IMR-90 (cell line): Measurements from ENCODE around the gene LRP1B. TPM values are rescaled to one million over a fixed set of nuclear protein-coding genes. Genes with fewer than 3 reads are reported as not detected.

ENCODE experiments used
- ATAC-seq: fragments of 200-7000 bp; cut with Tn5 transposase; 2 replicates; pipeline ENCODE4 v1.9.1; 2020; ENCODE audit warnings: low read depth, mild to moderate bottlenecking, moderate library complexity
- BruUV-seq: library from RNA; stranded (reverse); fragments of 400-500 nt; replicated peaks from 2 replicates; lab custom pipeline; 2021; lab: Mats Ljungman, UMichigan
- CTCF ChIA-PET: fragments of 300-600 bp; formaldehyde crosslinking; extraction: SDS; loops from one replicate; lab custom pipeline; 2021; ENCODE audit warnings: antibody characterized with exemption; lab: Yijun Ruan, JAX
- POLR2A ChIA-PET: fragments of 300-600 bp; sonication (Branson Sonifier 250); formaldehyde crosslinking; loops from one replicate; lab custom pipeline; 2022; ENCODE audit warnings: antibody characterized with exemption; ENCODE audit not compliant: unreplicated experiment; lab: Charles Lee
- DNase-seq: peaks from one replicate; pipeline ENCODE4 v3.0.0; 2013
- H2AFZ ChIP-seq: replicated peaks from 2 replicates; pipeline ENCODE3; 2013; ENCODE audit warnings: low read length, mild to moderate bottlenecking; ENCODE audit not compliant: poor library complexity
- H2AK5ac ChIP-seq: 2 replicates; pipeline ENCODE4 v1.6.1; 2013; ENCODE audit warnings: low read depth, low read length, inconsistent platforms
- H2AK9ac ChIP-seq: replicated peaks from 2 replicates; pipeline ENCODE3; 2013; ENCODE audit warnings: mild to moderate bottlenecking, low read depth, low read length, moderate library complexity; ENCODE audit not compliant: poor library complexity
- H2BK120ac ChIP-seq: 2 replicates; pipeline ENCODE4 v1.6.1; 2013; ENCODE audit warnings: low read depth, low read length, inconsistent platforms
- H2BK15ac ChIP-seq: 3 replicates; pipeline ENCODE4 v1.6.1; 2013; ENCODE audit warnings: low read depth, low read length, inconsistent platforms
- H2BK20ac ChIP-seq: 2 replicates; pipeline ENCODE4 v1.6.1; 2013; ENCODE audit warnings: low read depth, mild to moderate bottlenecking, inconsistent platforms, low read length, moderate library complexity
- H2BK5ac ChIP-seq: 2 replicates; pipeline ENCODE4 v1.6.1; 2013; ENCODE audit warnings: mild to moderate bottlenecking, low read depth, low read length, inconsistent platforms; ENCODE audit not compliant: poor library complexity, severe bottlenecking
- H3K14ac ChIP-seq: replicated peaks from 2 replicates; pipeline ENCODE4 v1.6.1; 2013; ENCODE audit warnings: low read depth, low read length, inconsistent platforms
- H3K18ac ChIP-seq: 2 replicates; pipeline ENCODE4 v1.6.1; 2013; ENCODE audit warnings: low read depth, low read length, control low read depth
- H3K23ac ChIP-seq: 2 replicates; pipeline ENCODE4 v1.6.1; 2013; ENCODE audit warnings: low read depth, low read length, inconsistent platforms
- H3K27ac ChIP-seq: 2 replicates; pipeline ENCODE4 v1.5.1; 2013; ENCODE audit warnings: mild to moderate bottlenecking, control low read depth, low read length; ENCODE audit not compliant: insufficient read depth
- H3K27me3 ChIP-seq: 2 replicates; pipeline ENCODE4 v1.6.1; 2013; ENCODE audit warnings: low read length; ENCODE audit not compliant: control insufficient read depth, insufficient read depth
- H3K36me3 ChIP-seq: 2 replicates; pipeline ENCODE4 v1.6.1; 2013; ENCODE audit warnings: low read length, mixed read lengths; ENCODE audit not compliant: control insufficient read depth, insufficient read depth
- H3K4ac ChIP-seq: 2 replicates; pipeline ENCODE4 v1.6.1; 2013; ENCODE audit warnings: low read depth, low read length, inconsistent platforms
- H3K4me1 ChIP-seq: 2 replicates; pipeline ENCODE4 v1.6.1; 2013; ENCODE audit warnings: low read length, mixed read lengths; ENCODE audit not compliant: control insufficient read depth, insufficient read depth
- H3K4me2 ChIP-seq: 2 replicates; pipeline ENCODE4 v1.6.1; 2013; ENCODE audit warnings: low read depth, mild to moderate bottlenecking, control low read depth, low read length, moderate library complexity
- H3K4me3 ChIP-seq: 2 replicates; pipeline ENCODE4 v1.5.1; 2013; ENCODE audit warnings: low read depth, mild to moderate bottlenecking, control low read depth, low read length, moderate library complexity; ENCODE audit not compliant: insufficient read depth
- H3K56ac ChIP-seq: 2 replicates; pipeline ENCODE4 v1.6.1; 2013; ENCODE audit warnings: low read length, inconsistent platforms; ENCODE audit not compliant: insufficient read depth; ENCODE audit errors: extremely low read depth
- H3K79me1 ChIP-seq, 2 experiments: 2 replicates each; pipeline ENCODE4 v1.6.1; 2013; ENCODE audit warnings: low read length in 2 of 2, inconsistent platforms in 1 of 2, low read depth in 1 of 2
- H3K9ac ChIP-seq: 2 replicates; pipeline ENCODE4 v1.6.1; 2013; ENCODE audit warnings: low read depth, low read length, control low read depth
- H3K9me1 ChIP-seq: 2 replicates; pipeline ENCODE4 v1.6.1; 2013; ENCODE audit warnings: low read length, inconsistent platforms; ENCODE audit not compliant: insufficient read depth
- H3K9me3 ChIP-seq: 2 replicates; pipeline ENCODE4 v1.6.1; 2013; ENCODE audit warnings: low read length; ENCODE audit not compliant: control insufficient read depth, insufficient read depth
- H4K20me1 ChIP-seq: 2 replicates; pipeline ENCODE4 v1.6.1; 2013; ENCODE audit warnings: low read length, inconsistent platforms; ENCODE audit not compliant: insufficient read depth
- H4K5ac ChIP-seq: 2 replicates; pipeline ENCODE4 v1.6.1; 2013; ENCODE audit warnings: mild to moderate bottlenecking, low read depth, low read length, control low read depth
- H4K8ac ChIP-seq, 2 experiments: 2 replicates each; pipeline ENCODE4 v1.6.1; 2013; ENCODE audit warnings: low read depth in 2 of 2, low read length in 2 of 2, control low read depth in 1 of 2, inconsistent platforms in 1 of 2
- H4K91ac ChIP-seq: 2 replicates; pipeline ENCODE4 v1.6.1; 2013; ENCODE audit warnings: low read depth, low read length, inconsistent platforms; ENCODE audit not compliant: insufficient read depth
- MAZ ChIP-seq: IDR thresholded peaks from 2 replicates; pipeline ENCODE4 v1.6.1; 2012; ENCODE audit warnings: low read depth, mild to moderate bottlenecking, low read length, improper control_type of control experiment, moderate library complexity, borderline replicate concordance
- WGBS, 2 experiments: methylation state at CpG; one replicate each; pipeline versions ENCODE4 v1.1.5 to v1.1.7; 2013; ENCODE audit warnings: missing lambda C conversion rate in 2 of 2; ENCODE audit not compliant: insufficient read length in 1 of 2; ENCODE audit errors: extremely low coverage in 2 of 2; 5-methylcytosine and 5-hydroxymethylcytosine counted together
- dilution Hi-C: fragments of 300-500 bp; cut with HindIII; formaldehyde crosslinking; loops from one replicate; pipeline ENCODE4 v1.14.3; 2018; ENCODE audit warnings: low sequenced_read_pairs; ENCODE audit not compliant: unreplicated experiment
- in situ Hi-C: fragments of 300-500 bp; cut with MboI; formaldehyde crosslinking; loops from 3 replicates; pipeline ENCODE4 v1.14.3; 2019; ENCODE audit warnings: low sequenced_read_pairs, inconsistent platforms, mixed read lengths
- intact Hi-C: fragments of 100-400 bp; cut with micrococcal nuclease; formaldehyde crosslinking; loops from 2 replicates; pipeline ENCODE4 v1.10.0; 2022
- polyA plus RNA-seq, 3 experiments: library from polyadenylated mRNA; depleted of rRNA; stranded (reverse); fragments of >200 nt; gene quantifications; 2 replicates each; pipeline ENCODE4 v1.2.3, GENCODE V29; 2012; ENCODE audit warnings: low replicate concordance in 1 of 3
- total RNA-seq: library from RNA; depleted of rRNA; stranded (reverse); fragments of >200 nt; gene quantifications from 2 replicates; pipeline ENCODE4 v1.2.3, GENCODE V29; 2012

Gene LRP1B
- total and polyA plus RNA-seq, 2 of the 4 experiments (the other 2 are of a cell fraction): under 0.01 to 0.02 TPM

- ChIA-PET POLR2A (no interaction called here), CTCF (interaction anchor here (0.7 to 1.0 kb wide), 2 partner anchors 8 to 13 kb away, joined by 3 to 11 read pairs; no protein-coding TSS in a partner anchor)
- H4K5ac ChIP-seq: no peak overlapping the region
- H2BK5ac ChIP-seq: no peak overlapping the region
- no peak overlapping the region for H3K4ac ChIP-seq
- no peaks in the 10 kb centered on the region for H3K27me3 ChIP-seq
- in situ Hi-C loops: no loop called here
- no peak overlapping the region for H3K9ac ChIP-seq
- no peak overlapping the region for H3K56ac ChIP-seq
- no peak overlapping the region for H3K27ac ChIP-seq
- H2BK15ac ChIP-seq: no peak overlapping the region
- no peak overlapping the region for H3K4me3 ChIP-seq
- no peaks in the 10 kb centered on the region for H3K36me3 ChIP-seq
- TF ChIP-seq MAZ: no peak
- H2AK5ac ChIP-seq: no peak overlapping the region
- H2AFZ ChIP-seq: no peak overlapping the region
- no peak overlapping the region for H4K8ac ChIP-seq
- no peak overlapping the region for H3K4me2 ChIP-seq
- ATAC-seq (no peak), DNase-seq (no peak)
- no peak overlapping the region for H3K14ac ChIP-seq
- H3K9me1 ChIP-seq: no peaks in the 10 kb centered on the region
- BruUV-seq: no TSS peak
- H3K9me3 ChIP-seq: no peaks in the 10 kb centered on the region
- no peak overlapping the region for H2BK120ac ChIP-seq
- no peak overlapping the region for H3K23ac ChIP-seq
- H3K18ac ChIP-seq: no peak overlapping the region
- intact Hi-C loops: no loop called here
- no CpG with 5 or more reads among the region's 2 CpGs for WGBS, 2 experiments
- no peak overlapping the region for H4K91ac ChIP-seq
- H3K79me1 ChIP-seq: no peaks in the 10 kb centered on the region
- no peaks in the 10 kb centered on the region for H4K20me1 ChIP-seq
- no peak overlapping the region for H2AK9ac ChIP-seq
- H2BK20ac ChIP-seq: no peak overlapping the region
- no peaks in the 10 kb centered on the region for H3K4me1 ChIP-seq
- dilution Hi-C loops: no loop called here
These were observed 1706.3 kb downstream of the LRP1B start for GRCh38 chr2:140424471-140424870.
